ENCODE measurements around the gene CRYBB1.

- TF ChIP-seq POLR2A (IDR thresholded peaks at IDR 0.05) (no peak), CTCF (IDR thresholded peaks at IDR 0.05) (no peak), POLR2AphosphoS5 (IDR thresholded peaks at IDR 0.05) (no peak), EP300 (IDR thresholded peaks at IDR 0.05) (no peak)
These were observed 28.3 kb upstream of the CRYBB1 start for GRCh38 chr22:26646158-26646557.
